LNCaP clone FGC (cell line): ENCODE data around the gene PITRM1.
A peak's percentile ranks its signal among the peaks of the same experiment; 100 is the strongest.
"Not testable (repeated sequence)": the region's sequence is repeated elsewhere in the genome, so short reads cannot be mapped to it uniquely, and the experiment has no call there.

ENCODE experiments used
- DNase-seq: peaks from one replicate; pipeline ENCODE4 v3.0.0-alpha.2; 2011; ENCODE audit warnings: low read depth
- H3K4me3 ChIP-seq: 2 replicates; pipeline ENCODE4 v1.5.1; 2011; ENCODE audit warnings: mild to moderate bottlenecking, low read depth, low read length, control low read depth
- TF ChIP-seq, protein P1 (sequence below): IDR thresholded peaks from 2 replicates; pipeline ENCODE4 v1.5.1; 2012; ENCODE audit warnings: mild to moderate bottlenecking; ENCODE audit not compliant: control insufficient read depth, insufficient read depth; ENCODE audit errors: extremely low read depth

Gene PITRM1

DNA sequence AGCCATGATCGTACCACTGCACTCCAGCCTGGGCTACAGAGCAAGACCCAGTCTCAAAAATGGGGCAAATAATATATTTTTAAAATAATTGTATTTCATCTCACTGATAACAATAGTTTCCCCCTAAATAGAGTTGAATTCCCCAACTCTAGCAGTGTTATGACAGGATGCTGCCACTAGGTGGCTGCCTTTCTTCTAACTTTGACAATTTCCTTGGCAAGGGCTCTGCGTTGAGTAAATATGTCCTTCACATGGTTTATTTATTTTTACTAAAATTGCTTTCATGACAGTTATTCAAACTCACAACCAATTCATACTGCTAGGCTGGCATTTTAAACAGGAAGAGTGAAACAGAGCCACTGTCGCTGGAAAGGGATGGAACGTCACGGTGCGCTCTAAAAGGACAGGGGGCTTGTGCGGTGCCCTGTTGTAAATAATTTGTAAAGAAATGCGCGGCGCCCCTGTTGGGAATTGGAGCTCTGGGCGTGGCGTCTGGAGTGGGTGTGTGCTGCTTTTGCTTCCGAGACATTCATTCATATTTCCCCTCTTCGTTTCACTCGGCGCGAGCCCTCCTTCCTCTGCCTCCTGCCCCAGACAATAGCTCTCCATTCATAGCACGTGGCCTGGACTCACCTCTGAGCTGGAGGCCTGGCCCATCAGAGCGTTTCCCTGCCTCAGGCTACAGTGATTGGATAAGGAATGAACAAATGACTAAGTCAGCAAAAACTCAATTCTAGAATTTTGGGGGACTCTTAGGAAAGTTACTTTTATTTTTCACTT, 20.5 kb upstream of the PITRM1 start:
- peak overlapping the region; percentile 36 for H3K4me3 ChIP-seq
- TF ChIP-seq, protein P1, sequence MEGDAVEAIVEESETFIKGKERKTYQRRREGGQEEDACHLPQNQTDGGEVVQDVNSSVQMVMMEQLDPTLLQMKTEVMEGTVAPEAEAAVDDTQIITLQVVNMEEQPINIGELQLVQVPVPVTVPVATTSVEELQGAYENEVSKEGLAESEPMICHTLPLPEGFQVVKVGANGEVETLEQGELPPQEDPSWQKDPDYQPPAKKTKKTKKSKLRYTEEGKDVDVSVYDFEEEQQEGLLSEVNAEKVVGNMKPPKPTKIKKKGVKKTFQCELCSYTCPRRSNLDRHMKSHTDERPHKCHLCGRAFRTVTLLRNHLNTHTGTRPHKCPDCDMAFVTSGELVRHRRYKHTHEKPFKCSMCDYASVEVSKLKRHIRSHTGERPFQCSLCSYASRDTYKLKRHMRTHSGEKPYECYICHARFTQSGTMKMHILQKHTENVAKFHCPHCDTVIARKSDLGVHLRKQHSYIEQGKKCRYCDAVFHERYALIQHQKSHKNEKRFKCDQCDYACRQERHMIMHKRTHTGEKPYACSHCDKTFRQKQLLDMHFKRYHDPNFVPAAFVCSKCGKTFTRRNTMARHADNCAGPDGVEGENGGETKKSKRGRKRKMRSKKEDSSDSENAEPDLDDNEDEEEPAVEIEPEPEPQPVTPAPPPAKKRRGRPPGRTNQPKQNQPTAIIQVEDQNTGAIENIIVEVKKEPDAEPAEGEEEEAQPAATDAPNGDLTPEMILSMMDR: peak; percentile 73
- DNase-seq: peak; percentile 71

DNA sequence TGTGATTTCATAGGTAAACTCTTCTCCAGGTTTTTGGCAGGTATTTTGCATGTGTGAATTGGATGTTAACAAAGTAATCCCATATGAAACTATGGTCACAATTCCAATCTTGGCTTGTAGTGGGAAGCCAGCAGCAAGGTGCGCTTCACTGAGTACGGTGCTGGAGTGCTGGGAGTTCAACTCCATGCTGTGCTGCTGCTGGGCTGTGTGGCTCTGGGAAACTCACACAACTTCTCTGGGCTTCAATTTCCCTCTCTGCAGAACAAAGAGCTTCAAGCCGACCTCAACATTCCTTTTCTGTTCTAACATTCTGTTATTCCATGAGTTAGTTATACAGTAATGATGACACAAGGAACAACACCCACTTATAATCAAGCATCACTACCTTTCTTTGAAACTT, 18.2 kb upstream of the PITRM1 start:
- no peak for DNase-seq
- no peak overlapping the region for H3K4me3 ChIP-seq
- TF ChIP-seq, protein P1: no peak

DNA sequence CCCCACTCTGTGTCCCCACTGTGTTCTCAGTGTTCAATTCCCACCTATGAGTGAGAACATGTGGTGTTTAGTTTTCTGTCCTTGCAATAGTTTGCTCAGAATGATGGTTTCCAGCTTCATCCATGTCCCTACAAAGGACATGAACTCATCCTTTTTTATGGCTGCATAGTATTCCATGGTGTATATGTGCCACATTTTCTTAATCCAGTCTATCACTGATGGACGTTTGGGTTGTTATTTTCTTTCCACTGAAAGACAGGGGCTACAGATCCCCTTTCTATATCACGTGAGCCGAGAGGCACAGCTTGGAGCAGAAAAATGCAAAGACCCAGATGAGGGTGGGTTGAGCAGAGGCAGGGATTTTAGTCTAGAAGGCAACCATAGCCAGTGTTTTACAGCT, 14.6 kb upstream of the PITRM1 start:
- not testable (repeated sequence) for DNase-seq, H3K4me3 ChIP-seq

DNA sequence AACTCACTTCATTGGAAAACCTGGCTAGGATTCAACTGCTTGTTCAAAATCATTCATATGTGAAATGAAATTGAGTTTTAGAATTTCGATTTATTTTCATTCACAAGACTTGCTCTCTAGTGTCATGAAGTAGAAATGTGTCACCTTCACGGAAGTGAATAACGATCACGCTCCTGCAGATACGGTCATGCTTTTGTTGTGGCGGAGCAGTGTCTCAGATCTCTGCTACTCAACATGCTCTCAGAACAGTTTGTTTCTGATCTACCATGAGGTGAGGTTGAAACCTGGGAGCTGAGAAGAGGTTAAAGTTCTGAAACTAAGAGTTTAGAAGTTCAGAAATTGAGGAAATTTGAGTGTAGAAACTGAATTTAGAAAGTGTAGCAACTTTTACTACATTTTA, 13.8 kb upstream of the PITRM1 start:
- H3K4me3 ChIP-seq: no peak overlapping the region
- DNase-seq: no peak
- TF ChIP-seq, protein P1: no peak

DNA sequence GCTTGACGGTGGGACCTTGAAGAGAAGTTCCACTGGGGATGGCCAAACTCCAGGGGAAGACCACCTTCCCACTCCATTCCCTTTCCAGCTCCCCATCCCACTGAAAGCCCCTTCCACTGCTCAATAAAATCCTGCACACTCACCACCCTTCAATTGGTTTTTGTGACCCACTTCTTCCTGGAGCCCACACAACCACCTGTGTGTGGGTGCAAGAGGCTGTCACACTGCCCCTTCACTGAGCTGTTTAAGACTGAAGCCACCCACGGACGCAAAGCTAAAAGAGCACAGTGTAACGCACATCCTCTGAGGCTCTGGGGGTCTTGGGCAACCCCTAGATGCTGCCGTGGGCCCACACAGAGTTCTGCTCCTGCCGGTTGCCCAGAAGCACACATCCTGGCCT, 12.8 kb upstream of the PITRM1 start:
- DNase-seq: no peak
- TF ChIP-seq, protein P1: no peak
- H3K4me3 ChIP-seq: no peak overlapping the region

DNA sequence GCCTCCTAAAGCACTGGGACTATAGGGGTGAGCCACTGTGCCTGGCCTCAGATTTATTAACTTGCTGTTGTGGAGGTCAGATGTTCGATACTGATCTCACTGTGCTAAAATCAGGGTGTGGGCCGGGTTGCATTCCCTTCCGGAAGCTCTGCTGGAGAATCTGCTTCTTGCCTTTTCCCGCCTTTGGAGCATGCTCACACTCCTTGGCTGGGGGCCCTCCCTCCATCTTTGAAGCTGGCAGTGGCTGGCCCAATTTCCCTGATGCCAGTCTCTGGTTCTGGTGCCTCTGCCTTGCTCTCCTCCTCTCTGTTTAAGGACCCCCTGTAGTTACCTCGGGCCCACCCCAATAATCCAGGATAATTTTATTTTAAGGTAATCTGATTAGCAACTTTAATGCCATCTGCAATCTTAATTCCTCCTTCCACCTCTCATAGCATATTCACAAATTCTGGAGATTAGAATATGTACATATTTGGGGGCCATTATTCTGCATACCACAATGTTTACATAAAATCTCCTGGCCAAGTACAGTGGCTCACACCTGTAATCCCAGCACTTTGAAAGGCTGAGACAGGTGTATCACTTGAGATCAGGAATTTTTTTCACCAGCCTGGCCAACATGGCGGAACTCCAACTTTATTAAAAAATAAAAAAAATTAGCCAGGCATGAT, 7.9 kb upstream of the PITRM1 start:
- DNase-seq: no peak
- no peak overlapping the region for H3K4me3 ChIP-seq
- TF ChIP-seq, protein P1: no peak

DNA sequence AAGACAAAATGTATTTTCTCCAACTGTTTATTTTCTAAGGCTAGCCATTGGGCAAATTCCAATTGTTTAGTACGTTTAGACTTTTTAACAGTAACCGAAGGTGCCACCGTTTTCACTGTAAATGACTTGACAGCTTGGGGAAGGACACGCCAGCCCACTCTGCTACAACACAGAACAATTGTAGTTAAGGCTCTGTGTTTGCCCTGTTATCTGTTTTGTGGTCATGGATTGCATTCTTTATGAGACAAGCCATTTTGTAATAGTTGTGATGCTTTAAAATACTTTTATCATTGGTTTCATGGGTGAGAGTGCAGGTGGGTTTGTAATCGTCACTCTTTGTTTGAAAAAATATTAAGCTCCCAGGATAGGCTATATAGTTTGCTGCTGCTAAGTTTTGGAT, 6.6 kb upstream of the PITRM1 start:
- TF ChIP-seq, protein P1: no peak
- no peak for DNase-seq
- no peak overlapping the region for H3K4me3 ChIP-seq
